ENCODE results near the gene FOXP1.

FOXP1 gene

DNA sequence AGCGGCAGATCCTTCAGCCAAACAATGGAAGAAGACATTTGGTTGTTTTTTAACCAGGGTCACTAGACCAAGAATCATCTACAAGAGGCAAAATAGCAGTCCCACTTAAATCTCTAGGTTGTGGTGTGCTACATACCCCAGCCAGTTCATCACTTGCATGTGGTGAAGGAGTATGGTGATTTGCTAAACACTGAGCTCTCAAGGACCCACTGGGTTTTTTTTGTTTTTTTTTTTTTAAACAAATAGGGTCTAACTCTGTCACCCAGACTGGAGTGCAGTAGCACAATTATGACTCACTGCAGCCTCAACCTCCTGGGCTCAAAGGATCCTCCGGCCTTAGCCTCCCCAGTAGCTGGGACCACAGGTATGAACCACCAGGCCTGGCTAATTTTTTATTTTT, 508.0 kb downstream of the FOXP1 start:
- no peak overlapping the region for H3K4me2 ChIP-seq (ENCODE audit: low read depth, low read length, poor library complexity, severe bottlenecking)
- H3K36me3 ChIP-seq (ENCODE audit: low read length), result no peaks in the 10 kb centered on the region
- TF ChIP-seq, protein P1, sequence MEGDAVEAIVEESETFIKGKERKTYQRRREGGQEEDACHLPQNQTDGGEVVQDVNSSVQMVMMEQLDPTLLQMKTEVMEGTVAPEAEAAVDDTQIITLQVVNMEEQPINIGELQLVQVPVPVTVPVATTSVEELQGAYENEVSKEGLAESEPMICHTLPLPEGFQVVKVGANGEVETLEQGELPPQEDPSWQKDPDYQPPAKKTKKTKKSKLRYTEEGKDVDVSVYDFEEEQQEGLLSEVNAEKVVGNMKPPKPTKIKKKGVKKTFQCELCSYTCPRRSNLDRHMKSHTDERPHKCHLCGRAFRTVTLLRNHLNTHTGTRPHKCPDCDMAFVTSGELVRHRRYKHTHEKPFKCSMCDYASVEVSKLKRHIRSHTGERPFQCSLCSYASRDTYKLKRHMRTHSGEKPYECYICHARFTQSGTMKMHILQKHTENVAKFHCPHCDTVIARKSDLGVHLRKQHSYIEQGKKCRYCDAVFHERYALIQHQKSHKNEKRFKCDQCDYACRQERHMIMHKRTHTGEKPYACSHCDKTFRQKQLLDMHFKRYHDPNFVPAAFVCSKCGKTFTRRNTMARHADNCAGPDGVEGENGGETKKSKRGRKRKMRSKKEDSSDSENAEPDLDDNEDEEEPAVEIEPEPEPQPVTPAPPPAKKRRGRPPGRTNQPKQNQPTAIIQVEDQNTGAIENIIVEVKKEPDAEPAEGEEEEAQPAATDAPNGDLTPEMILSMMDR (IDR thresholded peaks at IDR 0.05; ENCODE audit: insufficient read depth, low read length, poor library complexity, severe bottlenecking), result no peak
- TF ChIP-seq EZH2phosphoT487 (conservative IDR thresholded peaks at IDR 0.05; ENCODE audit: low read length), result no peak
- H3K4me3 ChIP-seq (ENCODE audit: insufficient read depth, low read length, poor library complexity, severe bottlenecking), result no peak overlapping the region
- H2AFZ ChIP-seq (ENCODE audit: low read depth, low read length, severe bottlenecking), result no peak overlapping the region
- no peaks in the 10 kb centered on the region for H3K27me3 ChIP-seq (ENCODE audit: low read length)
- H3K9ac ChIP-seq (ENCODE audit: low read length), result no peak overlapping the region
- no peaks in the 10 kb centered on the region for H3F3A ChIP-seq (ENCODE audit: insufficient read depth)
- no peaks in the 10 kb centered on the region for H3K9me3 ChIP-seq (ENCODE audit: insufficient read depth, low read length)
- no peaks in the 10 kb centered on the region for H4K20me1 ChIP-seq (ENCODE audit: low read depth, low read length)
- no peaks in the 10 kb centered on the region for H3K79me2 ChIP-seq (ENCODE audit: insufficient read depth, low read length)
- no peaks in the 10 kb centered on the region for H3K9me2 ChIP-seq (replicated peaks; ENCODE audit: insufficient read depth, low read length)
- no peak overlapping the region for H3K27ac ChIP-seq (ENCODE audit: low read depth, low read length)

- no peaks in the 10 kb centered on the region for H3K9me3 ChIP-seq (ENCODE audit: insufficient read depth, low read length)
- no peaks in the 10 kb centered on the region for H3K9me2 ChIP-seq (replicated peaks; ENCODE audit: insufficient read depth, low read length)
- no peaks in the 10 kb centered on the region for H3K27me3 ChIP-seq (ENCODE audit: low read length)
- H3K4me3 ChIP-seq (ENCODE audit: insufficient read depth, low read length, poor library complexity, severe bottlenecking), result no peak overlapping the region
- no peak overlapping the region for H2AFZ ChIP-seq (ENCODE audit: low read depth, low read length, severe bottlenecking)
- H3K4me2 ChIP-seq (ENCODE audit: low read depth, low read length, poor library complexity, severe bottlenecking), result no peak overlapping the region
- H3K36me3 ChIP-seq (ENCODE audit: low read length), result no peaks in the 10 kb centered on the region
- no peak overlapping the region for H3K27ac ChIP-seq (ENCODE audit: low read depth, low read length)
- no peaks in the 10 kb centered on the region for H4K20me1 ChIP-seq (ENCODE audit: low read depth, low read length)
- no peak overlapping the region for H3K9ac ChIP-seq (ENCODE audit: low read length)
- no peaks in the 10 kb centered on the region for H3F3A ChIP-seq (ENCODE audit: insufficient read depth)
- TF ChIP-seq EZH2phosphoT487 (conservative IDR thresholded peaks at IDR 0.05; ENCODE audit: low read length), result no peak
- TF ChIP-seq, protein P1 (IDR thresholded peaks at IDR 0.05; ENCODE audit: insufficient read depth, low read length, poor library complexity, severe bottlenecking), result no peak
- H3K79me2 ChIP-seq (ENCODE audit: insufficient read depth, low read length), result no peaks in the 10 kb centered on the region
These were observed 509.1 kb downstream of the FOXP1 start for GRCh38 chr3:71074423-71074822.

GRCh38 chr3:71072986-71073385, 510.5 kb downstream of the FOXP1 start:
- H3K9me2 ChIP-seq (replicated peaks; ENCODE audit: insufficient read depth, low read length), result no peaks in the 10 kb centered on the region
- no peaks in the 10 kb centered on the region for H3K79me2 ChIP-seq (ENCODE audit: insufficient read depth, low read length)
- no peak overlapping the region for H2AFZ ChIP-seq (ENCODE audit: low read depth, low read length, severe bottlenecking)
- no peaks in the 10 kb centered on the region for H3F3A ChIP-seq (ENCODE audit: insufficient read depth)
- H3K4me2 ChIP-seq (ENCODE audit: low read depth, low read length, poor library complexity, severe bottlenecking), result no peak overlapping the region
- no peaks in the 10 kb centered on the region for H3K36me3 ChIP-seq (ENCODE audit: low read length)
- H3K9me3 ChIP-seq (ENCODE audit: insufficient read depth, low read length), result no peaks in the 10 kb centered on the region
- no peak overlapping the region for H3K4me3 ChIP-seq (ENCODE audit: insufficient read depth, low read length, poor library complexity, severe bottlenecking)
- H3K9ac ChIP-seq (ENCODE audit: low read length), result no peak overlapping the region
- no peak overlapping the region for H3K27ac ChIP-seq (ENCODE audit: low read depth, low read length)
- TF ChIP-seq, protein P1 (IDR thresholded peaks at IDR 0.05; ENCODE audit: insufficient read depth, low read length, poor library complexity, severe bottlenecking), result no peak
- no peaks in the 10 kb centered on the region for H3K27me3 ChIP-seq (ENCODE audit: low read length)
- H4K20me1 ChIP-seq (ENCODE audit: low read depth, low read length), result no peaks in the 10 kb centered on the region

- H3K9me2 ChIP-seq (replicated peaks; ENCODE audit: insufficient read depth, low read length), result no peaks in the 10 kb centered on the region
- no peaks in the 10 kb centered on the region for H3K36me3 ChIP-seq (ENCODE audit: low read length)
- no peaks in the 10 kb centered on the region for H3K9me3 ChIP-seq (ENCODE audit: insufficient read depth, low read length)
- no peak overlapping the region for H3K4me2 ChIP-seq (ENCODE audit: low read depth, low read length, poor library complexity, severe bottlenecking)
- no peaks in the 10 kb centered on the region for H3F3A ChIP-seq (ENCODE audit: insufficient read depth)
- TF ChIP-seq, protein P1 (IDR thresholded peaks at IDR 0.05; ENCODE audit: insufficient read depth, low read length, poor library complexity, severe bottlenecking), result no peak
- no peak for TF ChIP-seq EZH2phosphoT487 (conservative IDR thresholded peaks at IDR 0.05; ENCODE audit: low read length)
- no peaks in the 10 kb centered on the region for H4K20me1 ChIP-seq (ENCODE audit: low read depth, low read length)
- no peak overlapping the region for H3K4me3 ChIP-seq (ENCODE audit: insufficient read depth, low read length, poor library complexity, severe bottlenecking)
- H3K27ac ChIP-seq (ENCODE audit: low read depth, low read length), result no peak overlapping the region
- no peaks in the 10 kb centered on the region for H3K79me2 ChIP-seq (ENCODE audit: insufficient read depth, low read length)
- H2AFZ ChIP-seq (ENCODE audit: low read depth, low read length, severe bottlenecking), result no peak overlapping the region
- H3K9ac ChIP-seq (ENCODE audit: low read length), result no peak overlapping the region
- no peaks in the 10 kb centered on the region for H3K27me3 ChIP-seq (ENCODE audit: low read length)
These were observed 511.2 kb downstream of the FOXP1 start for GRCh38 chr3:71072287-71072686.

Measured in SU-DHL-6 (cell line).